OCI-LY1 (cell line): ENCODE data around the gene DBNL.

Source experiments
- H2AFZ ChIP-seq: fragments of 200-600 bp; sonication (generic), shearing (Covaris generic); 2 replicates; pipeline ENCODE4 v1.6.0; 2014; ENCODE audit warnings: antibody characterized with exemption, mild to moderate bottlenecking, low read length
- H3F3A ChIP-seq: fragments of 200-600 bp; sonication (generic), shearing (Covaris generic); 2 replicates; pipeline ENCODE4 v1.6.0; 2014; ENCODE audit warnings: mild to moderate bottlenecking, antibody characterized with exemption, low read length, moderate library complexity; ENCODE audit not compliant: insufficient read depth
- H3K27ac ChIP-seq: fragments of 200-600 bp; sonication (generic); 2 replicates; pipeline ENCODE4 v1.5.1; 2014; ENCODE audit warnings: low read length, mixed run types, mild to moderate bottlenecking, low read depth; ENCODE audit not compliant: poor library complexity, severe bottlenecking
- H3K27me3 ChIP-seq: fragments of 200-600 bp; sonication (generic); 2 replicates; pipeline ENCODE4 v1.6.0; 2014; ENCODE audit warnings: antibody characterized with exemption, mild to moderate bottlenecking, low read length, moderate library complexity; ENCODE audit not compliant: insufficient read depth
- H3K36me3 ChIP-seq: fragments of 200-600 bp; sonication (generic); 2 replicates; pipeline ENCODE4 v1.6.1; 2014; ENCODE audit warnings: mild to moderate bottlenecking, antibody characterized with exemption, low read length, moderate library complexity, mixed read lengths; ENCODE audit not compliant: insufficient read depth
- H3K4me1 ChIP-seq: fragments of 200-600 bp; sonication (generic); 2 replicates; pipeline ENCODE4 v1.5.1; 2014; ENCODE audit warnings: mild to moderate bottlenecking, low read length, moderate library complexity; ENCODE audit not compliant: insufficient read depth, severe bottlenecking
- H3K4me2 ChIP-seq: fragments of 200-600 bp; sonication (generic), shearing (Covaris generic); 2 replicates; pipeline ENCODE4 v1.6.1; 2014; ENCODE audit warnings: low read length
- H3K4me3 ChIP-seq: fragments of 200-600 bp; sonication (generic); 2 replicates; pipeline ENCODE4 v1.5.1; 2014; ENCODE audit warnings: low read length, low read depth, mild to moderate bottlenecking, mixed read lengths; ENCODE audit not compliant: poor library complexity, severe bottlenecking
- H3K79me2 ChIP-seq: fragments of 200-600 bp; shearing (Covaris generic); 2 replicates; pipeline ENCODE4 v1.6.1; 2016; ENCODE audit warnings: mixed run types, low read length, mixed read lengths; ENCODE audit not compliant: insufficient read depth
- H3K9ac ChIP-seq: fragments of 200-600 bp; sonication (generic), shearing (Covaris generic); 2 replicates; pipeline ENCODE4 v1.6.1; 2014; ENCODE audit warnings: mild to moderate bottlenecking, low read length, mixed read lengths
- H3K9me2 ChIP-seq: fragments of 200-600 bp; sonication (generic), shearing (Covaris generic); 2 replicates; pipeline ENCODE4 v1.6.1; 2014; ENCODE audit warnings: low read depth, mild to moderate bottlenecking, low read length, mixed read lengths
- H3K9me3 ChIP-seq: fragments of 200-600 bp; shearing (Covaris generic); 2 replicates; pipeline ENCODE4 v1.6.1; 2014; ENCODE audit warnings: low read length, mixed read lengths
- H4K20me1 ChIP-seq: fragments of 200-600 bp; sonication (generic), shearing (Covaris generic); 2 replicates; pipeline ENCODE4 v1.6.0; 2016; ENCODE audit warnings: mild to moderate bottlenecking, low read length; ENCODE audit not compliant: insufficient read depth
- EZH2 ChIP-seq: fragments of 200-600 bp; sonication (generic), shearing (Covaris generic); IDR thresholded peaks from 2 replicates; pipeline ENCODE4 v1.8.0; 2017; ENCODE audit warnings: borderline replicate concordance, mixed run types, mild to moderate bottlenecking, antibody characterized with exemption, low read length, moderate library complexity, mixed read lengths
- TF ChIP-seq, protein P1 (sequence below): fragments of 200-600 bp; sonication (generic), shearing (Covaris generic); IDR thresholded peaks from 2 replicates; pipeline ENCODE4 v1.5.1; 2017; ENCODE audit warnings: mild to moderate bottlenecking, antibody characterized with exemption, low read length, moderate library complexity, mixed read lengths

Gene DBNL

DNA sequence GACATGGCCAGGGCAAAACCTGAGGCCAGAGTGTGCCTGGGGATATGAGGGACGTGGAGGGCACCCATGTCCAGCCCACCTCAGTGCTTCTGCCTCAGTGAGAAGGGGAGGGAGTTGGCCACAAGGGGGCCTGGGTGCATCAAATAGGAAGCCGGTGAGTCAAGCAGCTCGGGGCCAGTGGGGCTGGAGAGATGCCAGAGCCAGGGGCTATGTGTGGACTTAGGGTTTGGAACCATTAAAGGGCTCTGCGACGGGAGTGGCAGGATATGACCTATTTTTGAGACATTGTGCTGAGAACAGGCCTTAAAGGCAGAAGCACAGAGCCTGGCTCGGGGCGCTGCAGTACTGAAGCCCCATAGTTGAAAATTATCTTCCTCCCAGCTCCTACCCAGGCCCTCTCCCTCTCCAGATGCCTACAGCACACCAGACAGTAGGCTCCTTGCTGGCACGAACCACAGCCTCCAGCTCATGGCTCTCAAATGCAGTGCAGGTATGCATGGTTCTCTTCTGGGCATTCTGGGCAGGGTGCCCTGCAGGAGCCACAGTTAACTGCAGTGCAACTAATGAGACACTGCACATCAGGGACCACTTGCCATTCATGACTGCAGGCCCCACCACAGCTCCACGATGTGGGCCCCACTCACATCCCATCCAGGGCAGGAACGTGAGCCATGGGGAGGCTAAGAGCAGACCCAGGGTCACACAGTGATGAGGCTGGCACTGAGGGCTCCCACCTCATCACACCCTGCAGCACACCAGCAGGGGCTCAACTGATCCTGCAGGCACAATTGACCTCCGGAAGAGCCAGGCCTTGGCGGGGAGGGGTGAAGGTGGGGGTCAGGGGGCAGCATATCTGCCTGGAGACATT lies 28.1 kb downstream of the DBNL start:
- H3K27me3 ChIP-seq: no peaks in the 10 kb centered on the region
- peaks cover 68% of the 10 kb centered on the region for H3K36me3 ChIP-seq
- H3K27ac ChIP-seq: peak overlapping the region; percentile 15
- no peaks in the 10 kb centered on the region for H3K79me2 ChIP-seq
- H3K9me2 ChIP-seq: no peaks in the 10 kb centered on the region
- no peaks in the 10 kb centered on the region for H3K4me1 ChIP-seq
- no peak for TF ChIP-seq EZH2
- TF ChIP-seq, protein P1, sequence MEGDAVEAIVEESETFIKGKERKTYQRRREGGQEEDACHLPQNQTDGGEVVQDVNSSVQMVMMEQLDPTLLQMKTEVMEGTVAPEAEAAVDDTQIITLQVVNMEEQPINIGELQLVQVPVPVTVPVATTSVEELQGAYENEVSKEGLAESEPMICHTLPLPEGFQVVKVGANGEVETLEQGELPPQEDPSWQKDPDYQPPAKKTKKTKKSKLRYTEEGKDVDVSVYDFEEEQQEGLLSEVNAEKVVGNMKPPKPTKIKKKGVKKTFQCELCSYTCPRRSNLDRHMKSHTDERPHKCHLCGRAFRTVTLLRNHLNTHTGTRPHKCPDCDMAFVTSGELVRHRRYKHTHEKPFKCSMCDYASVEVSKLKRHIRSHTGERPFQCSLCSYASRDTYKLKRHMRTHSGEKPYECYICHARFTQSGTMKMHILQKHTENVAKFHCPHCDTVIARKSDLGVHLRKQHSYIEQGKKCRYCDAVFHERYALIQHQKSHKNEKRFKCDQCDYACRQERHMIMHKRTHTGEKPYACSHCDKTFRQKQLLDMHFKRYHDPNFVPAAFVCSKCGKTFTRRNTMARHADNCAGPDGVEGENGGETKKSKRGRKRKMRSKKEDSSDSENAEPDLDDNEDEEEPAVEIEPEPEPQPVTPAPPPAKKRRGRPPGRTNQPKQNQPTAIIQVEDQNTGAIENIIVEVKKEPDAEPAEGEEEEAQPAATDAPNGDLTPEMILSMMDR: peak; percentile 89
- no peak overlapping the region for H3K4me3 ChIP-seq
- H3K4me2 ChIP-seq: no peak overlapping the region
- H3F3A ChIP-seq: peaks cover 7% of the 10 kb centered on the region; the same call in 1 of the 2 replicates
- H3K9me3 ChIP-seq: no peaks in the 10 kb centered on the region
- H4K20me1 ChIP-seq: no peaks in the 10 kb centered on the region
- no peak overlapping the region for H3K9ac ChIP-seq
- no peak overlapping the region for H2AFZ ChIP-seq

DNA sequence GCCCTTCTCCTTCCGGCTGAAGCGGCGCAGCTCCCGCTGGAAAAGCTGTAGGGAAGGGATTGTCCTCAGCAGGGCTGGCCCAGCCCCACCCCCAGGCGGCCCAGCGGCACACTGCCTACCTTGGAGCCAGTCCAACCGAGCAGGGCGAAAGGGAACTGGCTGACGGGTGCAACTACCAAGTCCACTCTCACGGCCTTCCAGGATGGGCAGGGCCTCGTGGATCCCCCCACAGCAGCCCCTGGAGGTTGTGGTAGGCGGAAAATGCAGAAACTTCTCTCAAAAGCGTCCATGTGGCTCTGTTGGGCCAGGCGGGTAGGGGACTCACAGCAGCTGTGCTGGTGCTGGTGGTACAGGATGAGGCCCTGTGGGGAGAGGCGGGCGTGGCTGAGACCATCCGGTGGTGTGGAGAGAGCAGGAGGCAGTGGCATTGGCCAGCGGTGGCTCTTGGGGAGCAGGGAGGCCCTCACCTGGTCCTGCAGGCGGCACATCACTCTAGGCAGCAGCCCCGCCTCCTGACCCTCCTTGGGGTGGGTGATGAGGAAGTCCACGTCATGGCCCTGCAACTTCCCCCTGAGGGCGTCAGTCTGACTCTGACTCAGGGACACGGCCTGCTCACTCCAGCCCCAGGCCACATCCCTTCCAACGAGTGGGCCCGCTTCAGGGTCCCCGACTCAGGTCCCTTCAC lies 29.3 kb downstream of the DBNL start:
- peak overlapping the region; percentile 11 for H3K27ac ChIP-seq
- H3K9me3 ChIP-seq: no peaks in the 10 kb centered on the region
- H3F3A ChIP-seq: peaks cover 2% of the 10 kb centered on the region; the same call in 1 of the 2 replicates
- no peak overlapping the region for H3K4me2 ChIP-seq
- TF ChIP-seq, protein P1: no peak
- no peak for TF ChIP-seq EZH2
- no peaks in the 10 kb centered on the region for H3K79me2 ChIP-seq
- H3K27me3 ChIP-seq: no peaks in the 10 kb centered on the region
- H3K4me3 ChIP-seq: no peak overlapping the region
- H3K9ac ChIP-seq: no peak overlapping the region
- H3K9me2 ChIP-seq: no peaks in the 10 kb centered on the region
- H3K4me1 ChIP-seq: peaks cover 3% of the 10 kb centered on the region
- no peaks in the 10 kb centered on the region for H4K20me1 ChIP-seq
- H3K36me3 ChIP-seq: peaks cover 80% of the 10 kb centered on the region
- no peak overlapping the region for H2AFZ ChIP-seq

DNA sequence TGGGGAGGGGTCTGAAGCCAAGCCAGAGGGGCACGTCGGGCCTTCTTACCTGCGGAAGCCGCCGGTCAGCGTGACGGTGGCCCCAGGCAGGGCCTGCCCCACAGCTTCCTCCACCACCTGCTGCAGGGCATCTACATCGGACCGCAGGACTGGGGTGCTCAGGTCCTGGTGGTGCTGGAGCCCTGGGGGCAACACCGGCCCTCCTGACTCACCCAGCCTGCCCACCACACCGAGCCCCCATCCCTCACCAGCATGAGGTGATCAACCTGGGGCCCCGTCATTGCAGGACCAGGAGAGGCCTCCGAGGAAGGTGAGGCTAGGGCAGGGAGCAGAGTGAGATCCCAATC lies 29.8 kb downstream of the DBNL start:
- H3K4me1 ChIP-seq: peaks cover 9% of the 10 kb centered on the region
- H3K9me3 ChIP-seq: no peaks in the 10 kb centered on the region
- peak overlapping the region; percentile 11 for H3K27ac ChIP-seq
- H2AFZ ChIP-seq: no peak overlapping the region
- H4K20me1 ChIP-seq: no peaks in the 10 kb centered on the region
- no peaks in the 10 kb centered on the region for H3K27me3 ChIP-seq
- no peak for TF ChIP-seq EZH2
- TF ChIP-seq, protein P1: no peak
- H3K4me3 ChIP-seq: no peak overlapping the region
- no peaks in the 10 kb centered on the region for H3F3A ChIP-seq
- H3K79me2 ChIP-seq: no peaks in the 10 kb centered on the region
- H3K9ac ChIP-seq: no peak overlapping the region
- H3K36me3 ChIP-seq: peaks cover 85% of the 10 kb centered on the region
- H3K9me2 ChIP-seq: no peaks in the 10 kb centered on the region
- no peak overlapping the region for H3K4me2 ChIP-seq
